ENCODE data around the gene MALAT1.
"Not testable (repeated sequence)": the region's sequence is repeated elsewhere in the genome, so short reads cannot be mapped to it uniquely, and the experiment has no call there.

MALAT1 gene

GRCh38 chr11:65498977-65499712 lies at the start of gene MALAT1:
Gene MALAT1, plus strand, starts transcription at chr11:65499045.
- Mint-ChIP-seq H3K4me3 (no peak within 1 kb of the TSS), H3K27ac (no peak within 1 kb of the TSS), H3K4me1 (ENCODE audit: low read depth) (peaks cover 29% of the 10 kb centered on the region), H3K36me3 (ENCODE audit: low read depth) (no peaks in the 10 kb centered on the region), H3K9me3 (no peaks in the 10 kb centered on the region), H3K27me3 (ENCODE audit: low read depth) (peaks cover 5% of the 10 kb centered on the region)
- peak; percentile 91 for DNase-seq (ENCODE audit: low spot score)

- not testable (repeated sequence) for H3K27me3 Mint-ChIP-seq (ENCODE audit: low read depth); H3K9me3 Mint-ChIP-seq; H3K4me3 Mint-ChIP-seq; DNase-seq (ENCODE audit: low spot score); H3K36me3 Mint-ChIP-seq (ENCODE audit: low read depth); H3K27ac Mint-ChIP-seq
- H3K4me1 Mint-ChIP-seq (ENCODE audit: low read depth), result peaks cover 15% of the 10 kb centered on the region
Observed at GRCh38 chr11:65451301-65451700, 47.5 kb upstream of the MALAT1 start.

GRCh38 chr11:65452259-65452658 lies 46.6 kb upstream of the MALAT1 start:
- not testable (repeated sequence) for H3K27ac Mint-ChIP-seq; DNase-seq (ENCODE audit: low spot score); H3K36me3 Mint-ChIP-seq (ENCODE audit: low read depth); H3K9me3 Mint-ChIP-seq; H3K4me3 Mint-ChIP-seq; H3K27me3 Mint-ChIP-seq (ENCODE audit: low read depth)
- peaks cover 18% of the 10 kb centered on the region for H3K4me1 Mint-ChIP-seq (ENCODE audit: low read depth)

GRCh38 chr11:65452806-65453490 lies 45.9 kb upstream of the MALAT1 start:
- Mint-ChIP-seq H3K36me3 (ENCODE audit: low read depth) (peaks cover 3% of the 10 kb centered on the region), H3K9me3 (no peaks in the 10 kb centered on the region), H3K4me3 (peak overlapping the region; percentile 22), H3K27me3 (ENCODE audit: low read depth) (no peaks in the 10 kb centered on the region), H3K4me1 (ENCODE audit: low read depth) (peaks cover 20% of the 10 kb centered on the region), H3K27ac (no peak overlapping the region)
- DNase-seq (ENCODE audit: low spot score), result no peak

- Mint-ChIP-seq H3K9me3 (no peaks in the 10 kb centered on the region), H3K36me3 (ENCODE audit: low read depth) (peaks cover 3% of the 10 kb centered on the region), H3K27ac (no peak overlapping the region), H3K27me3 (ENCODE audit: low read depth) (no peaks in the 10 kb centered on the region), H3K4me1 (ENCODE audit: low read depth) (peaks cover 21% of the 10 kb centered on the region), H3K4me3 (peak overlapping the region; percentile 92)
- DNase-seq (ENCODE audit: low spot score), result no peak
Observed at GRCh38 chr11:65454311-65454695, 44.5 kb upstream of the MALAT1 start.

- peak; percentile 84 for DNase-seq (ENCODE audit: low spot score)
- Mint-ChIP-seq H3K9me3 (no peaks in the 10 kb centered on the region), H3K4me3 (peak overlapping the region; percentile 92), H3K27me3 (ENCODE audit: low read depth) (no peaks in the 10 kb centered on the region), H3K27ac (peak overlapping the region; percentile 76), H3K4me1 (ENCODE audit: low read depth) (peaks cover 21% of the 10 kb centered on the region), H3K36me3 (ENCODE audit: low read depth) (peaks cover 3% of the 10 kb centered on the region)
Observed at GRCh38 chr11:65454696-65455456, 44.0 kb upstream of the MALAT1 start.

- no peaks in the 10 kb centered on the region for H3K9me3 Mint-ChIP-seq
- H3K27me3 Mint-ChIP-seq (ENCODE audit: low read depth), result no peaks in the 10 kb centered on the region
- H3K4me3 Mint-ChIP-seq, result peak overlapping the region; percentile 76
- no peak for DNase-seq (ENCODE audit: low spot score)
- peaks cover 3% of the 10 kb centered on the region for H3K36me3 Mint-ChIP-seq (ENCODE audit: low read depth)
- H3K27ac Mint-ChIP-seq, result peak overlapping the region; percentile 56
- H3K4me1 Mint-ChIP-seq (ENCODE audit: low read depth), result peaks cover 21% of the 10 kb centered on the region
Observed at GRCh38 chr11:65456418-65456817, 42.4 kb upstream of the MALAT1 start.

GRCh38 chr11:65459552-65459951 lies 39.3 kb upstream of the MALAT1 start:
- no peaks in the 10 kb centered on the region for H3K27me3 Mint-ChIP-seq (ENCODE audit: low read depth)
- peaks cover 18% of the 10 kb centered on the region for H3K4me1 Mint-ChIP-seq (ENCODE audit: low read depth)
- no peak for DNase-seq (ENCODE audit: low spot score)
- no peak overlapping the region for H3K27ac Mint-ChIP-seq
- no peaks in the 10 kb centered on the region for H3K9me3 Mint-ChIP-seq
- H3K4me3 Mint-ChIP-seq, result no peak overlapping the region
- H3K36me3 Mint-ChIP-seq (ENCODE audit: low read depth), result peaks cover 3% of the 10 kb centered on the region

GRCh38 chr11:65465471-65465870 lies 33.4 kb upstream of the MALAT1 start:
- H3K27me3 Mint-ChIP-seq (ENCODE audit: low read depth); H3K4me3 Mint-ChIP-seq; H3K9me3 Mint-ChIP-seq; DNase-seq (ENCODE audit: low spot score); H3K27ac Mint-ChIP-seq; H3K36me3 Mint-ChIP-seq (ENCODE audit: low read depth): not testable (repeated sequence)
- H3K4me1 Mint-ChIP-seq (ENCODE audit: low read depth), result peaks cover 14% of the 10 kb centered on the region

- DNase-seq (ENCODE audit: low spot score); H3K9me3 Mint-ChIP-seq; H3K27ac Mint-ChIP-seq; H3K4me3 Mint-ChIP-seq; H3K36me3 Mint-ChIP-seq (ENCODE audit: low read depth); H3K27me3 Mint-ChIP-seq (ENCODE audit: low read depth): not testable (repeated sequence)
- H3K4me1 Mint-ChIP-seq (ENCODE audit: low read depth), result peaks cover 20% of the 10 kb centered on the region
Observed at GRCh38 chr11:65467306-65467705, 31.5 kb upstream of the MALAT1 start.

GRCh38 chr11:65468874-65469333 lies 29.9 kb upstream of the MALAT1 start:
- Mint-ChIP-seq H3K4me3 (no peak overlapping the region), H3K4me1 (ENCODE audit: low read depth) (peaks cover 20% of the 10 kb centered on the region)

GRCh38 chr11:65470433-65471049 lies 28.3 kb upstream of the MALAT1 start:
- Mint-ChIP-seq H3K27ac (peak overlapping the region; percentile 73), H3K27me3 (ENCODE audit: low read depth) (no peaks in the 10 kb centered on the region), H3K9me3 (no peaks in the 10 kb centered on the region), H3K4me1 (ENCODE audit: low read depth) (peaks cover 22% of the 10 kb centered on the region), H3K4me3 (no peak overlapping the region), H3K36me3 (ENCODE audit: low read depth) (no peaks in the 10 kb centered on the region)
- DNase-seq (ENCODE audit: low spot score), result no peak

More at GRCh38 chr11:65468874-65469333, 29.9 kb upstream of the MALAT1 start:
- peak; percentile 52 for DNase-seq (ENCODE audit: low spot score)
- Mint-ChIP-seq H3K27ac (no peak overlapping the region), H3K36me3 (ENCODE audit: low read depth) (no peaks in the 10 kb centered on the region), H3K9me3 (no peaks in the 10 kb centered on the region), H3K27me3 (ENCODE audit: low read depth) (no peaks in the 10 kb centered on the region)

GRCh38 chr11:65471447-65471891 lies 27.4 kb upstream of the MALAT1 start:
- no peaks in the 10 kb centered on the region for H3K9me3 Mint-ChIP-seq
- H3K4me3 Mint-ChIP-seq, result peak overlapping the region; percentile 81

More at GRCh38 chr11:65471447-65471891, 27.4 kb upstream of the MALAT1 start:
- peaks cover 21% of the 10 kb centered on the region for H3K4me1 Mint-ChIP-seq (ENCODE audit: low read depth)
- no peak for DNase-seq (ENCODE audit: low spot score)
- H3K27ac Mint-ChIP-seq, result peak overlapping the region; percentile 99
- no peaks in the 10 kb centered on the region for H3K36me3 Mint-ChIP-seq (ENCODE audit: low read depth)
- no peaks in the 10 kb centered on the region for H3K27me3 Mint-ChIP-seq (ENCODE audit: low read depth)
